NCI-H1436 treated with DMSO at 0.1 percent for 48 hours (cell line): ENCODE measurements around the gene ATAT1.
"Not testable (repeated sequence)": the region's sequence is repeated elsewhere in the genome, so short reads cannot be mapped to it uniquely, and the experiment has no call there.

Experiments used
- DNase-seq: peaks from one replicate; lab custom pipeline; 2025; lab: John Stamatoyannopoulos, UW

The ATAT1 gene

GRCh38 chr6:30626484-30627366 is at the start of gene ATAT1:
Gene ATAT1 (plus strand): TSS chr6:30626874.
- DNase-seq: no peak

- no peak for DNase-seq
Measured at GRCh38 chr6:30578051-30578450, 48.6 kb upstream of the ATAT1 start.

GRCh38 chr6:30583921-30584320 is 42.8 kb upstream of the ATAT1 start:
- DNase-seq: no peak

GRCh38 chr6:30589754-30590358 is 36.8 kb upstream of the ATAT1 start:
- DNase-seq: no peak

- no peak for DNase-seq
Measured at GRCh38 chr6:30590509-30590908, 36.2 kb upstream of the ATAT1 start.

- no peak for DNase-seq
Measured at GRCh38 chr6:30591008-30591407, 35.7 kb upstream of the ATAT1 start.

GRCh38 chr6:30592287-30592686 is 34.4 kb upstream of the ATAT1 start:
- DNase-seq: no peak

- DNase-seq: not testable (repeated sequence)
Measured at GRCh38 chr6:30597315-30598144, 29.1 kb upstream of the ATAT1 start.

GRCh38 chr6:30598912-30599624 is 27.6 kb upstream of the ATAT1 start:
- no peak for DNase-seq

GRCh38 chr6:30599625-30600324 is 26.9 kb upstream of the ATAT1 start:
- DNase-seq: no peak

GRCh38 chr6:30600451-30600961 is 26.2 kb upstream of the ATAT1 start:
- DNase-seq: no peak

- no peak for DNase-seq
Measured at GRCh38 chr6:30601436-30601814, 25.2 kb upstream of the ATAT1 start.

GRCh38 chr6:30601815-30602641 is 24.6 kb upstream of the ATAT1 start:
- DNase-seq: no peak

- DNase-seq: no peak
Measured at GRCh38 chr6:30603961-30604360, 22.7 kb upstream of the ATAT1 start.

GRCh38 chr6:30610065-30610464 is 16.6 kb upstream of the ATAT1 start:
- DNase-seq: no peak

GRCh38 chr6:30611150-30611855 is 15.4 kb upstream of the ATAT1 start:
- DNase-seq: no peak

GRCh38 chr6:30611856-30612194 is 14.8 kb upstream of the ATAT1 start:
- no peak for DNase-seq

GRCh38 chr6:30612213-30612612 is 14.5 kb upstream of the ATAT1 start:
- DNase-seq: no peak

GRCh38 chr6:30612687-30613248 is 13.9 kb upstream of the ATAT1 start:
- DNase-seq: no peak
